ENCODE measurements around the gene NEMF. TPM values are rescaled to one million over a fixed set of nuclear protein-coding genes. Genes with fewer than 3 reads are reported as not detected.
A peak's percentile ranks its signal among the peaks of the same experiment; 100 is the strongest.
"Not testable (repeated sequence)": the region's sequence is repeated elsewhere in the genome, so short reads cannot be mapped to it uniquely, and the experiment has no call there.

NEMF gene
- total and polyA plus RNA-seq, 3 donors from 2014 or later, result 13.8 to 98.7 (median 81.3) TPM

DNA sequence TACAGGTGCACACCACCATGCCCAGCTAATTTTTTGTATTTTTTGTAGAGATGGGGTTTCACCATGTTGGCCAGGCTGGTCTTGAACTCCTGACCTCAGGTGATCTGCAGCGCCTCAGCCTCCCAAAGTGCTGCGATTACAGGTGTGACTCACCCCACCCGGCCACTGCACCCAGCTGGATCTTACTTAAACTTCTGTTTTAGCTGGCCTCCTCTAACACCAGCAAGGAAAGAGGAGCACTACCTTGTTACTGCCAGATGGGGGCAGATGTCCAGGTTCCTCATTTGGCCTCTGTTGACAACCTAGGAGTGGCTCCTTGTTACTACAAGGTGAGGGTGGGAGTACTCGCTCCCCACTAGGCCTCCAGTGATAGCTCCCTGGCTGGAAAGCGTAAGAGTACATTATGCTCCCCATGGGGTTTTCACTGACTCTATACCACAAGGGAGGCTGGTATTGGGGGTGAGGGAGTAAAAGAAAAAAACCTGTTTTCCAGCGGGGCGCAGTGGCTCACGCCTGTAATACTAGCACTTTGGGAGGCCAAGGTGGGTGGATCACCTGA lies 27.1 kb upstream of the NEMF start:
- no peak overlapping the region for H3K27ac ChIP-seq
- WGBS, 2 donors, result 65 to 73% methylated on average over 8 of the region's 8 CpGs
- intact Hi-C loops (cut with DNase I; ENCODE audit: low total_unique reads), result no loop called here

DNA sequence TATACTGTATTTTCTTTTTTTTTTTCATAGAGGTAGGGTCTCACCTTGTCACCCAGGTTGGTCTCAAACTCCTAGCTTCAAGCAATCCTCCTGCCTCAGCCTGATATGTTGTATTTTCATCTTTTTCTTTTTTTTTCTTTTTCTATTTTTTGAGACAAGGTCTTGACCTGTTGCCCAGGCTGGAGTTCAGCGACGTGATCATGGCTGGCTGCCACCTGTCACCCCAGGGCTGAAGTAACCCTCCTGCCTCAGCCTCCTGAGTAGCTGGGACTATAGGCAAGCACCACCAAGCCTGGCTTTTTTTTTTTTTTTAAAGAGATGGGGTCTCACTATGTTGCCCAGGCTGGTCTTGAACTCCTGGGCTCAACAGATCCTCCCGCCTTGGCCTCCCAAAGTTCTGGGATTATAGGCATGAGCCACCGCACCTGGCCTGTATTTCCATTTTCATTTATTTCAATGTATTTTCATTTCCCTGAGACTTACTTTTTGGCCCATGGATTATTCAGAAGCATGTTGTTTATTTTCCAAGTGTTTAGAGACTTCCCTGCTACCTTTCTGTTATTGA lies 24.1 kb upstream of the NEMF start:
- Histone ChIP-seq H3K4me1 (no peaks in the 10 kb centered on the region), H3K27ac (no peak overlapping the region), H3K9me3 (no peaks in the 10 kb centered on the region), H3K27me3 (no peaks in the 10 kb centered on the region), H3K36me3 (ENCODE audit: low read depth, missing control alignments) (no peaks in the 10 kb centered on the region), H3K4me3 (no peak overlapping the region)
- DNase-seq, result no peak
- intact Hi-C loops (cut with DNase I; ENCODE audit: low total_unique reads), result no loop called here
- TF ChIP-seq POLR2A (IDR thresholded peaks at IDR 0.05), result no peak
- TF ChIP-seq, protein P1, sequence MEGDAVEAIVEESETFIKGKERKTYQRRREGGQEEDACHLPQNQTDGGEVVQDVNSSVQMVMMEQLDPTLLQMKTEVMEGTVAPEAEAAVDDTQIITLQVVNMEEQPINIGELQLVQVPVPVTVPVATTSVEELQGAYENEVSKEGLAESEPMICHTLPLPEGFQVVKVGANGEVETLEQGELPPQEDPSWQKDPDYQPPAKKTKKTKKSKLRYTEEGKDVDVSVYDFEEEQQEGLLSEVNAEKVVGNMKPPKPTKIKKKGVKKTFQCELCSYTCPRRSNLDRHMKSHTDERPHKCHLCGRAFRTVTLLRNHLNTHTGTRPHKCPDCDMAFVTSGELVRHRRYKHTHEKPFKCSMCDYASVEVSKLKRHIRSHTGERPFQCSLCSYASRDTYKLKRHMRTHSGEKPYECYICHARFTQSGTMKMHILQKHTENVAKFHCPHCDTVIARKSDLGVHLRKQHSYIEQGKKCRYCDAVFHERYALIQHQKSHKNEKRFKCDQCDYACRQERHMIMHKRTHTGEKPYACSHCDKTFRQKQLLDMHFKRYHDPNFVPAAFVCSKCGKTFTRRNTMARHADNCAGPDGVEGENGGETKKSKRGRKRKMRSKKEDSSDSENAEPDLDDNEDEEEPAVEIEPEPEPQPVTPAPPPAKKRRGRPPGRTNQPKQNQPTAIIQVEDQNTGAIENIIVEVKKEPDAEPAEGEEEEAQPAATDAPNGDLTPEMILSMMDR (IDR thresholded peaks at IDR 0.05), result no peak
- 58% methylated on average over 4 of the region's 4 CpGs for WGBS, 2 donors

More for the DNA sequence above, 27.1 kb upstream of the NEMF start:
- TF ChIP-seq POLR2A (IDR thresholded peaks at IDR 0.05), result no peak
- TF ChIP-seq, protein P1 (IDR thresholded peaks at IDR 0.05), result peak; percentile 30 to 62 (median 55)
- no peaks in the 10 kb centered on the region for H3K27me3 ChIP-seq
- H3K9me3 ChIP-seq, result no peaks in the 10 kb centered on the region
- no peak overlapping the region for H3K4me3 ChIP-seq
- H3K36me3 ChIP-seq (ENCODE audit: low read depth, missing control alignments), result no peaks in the 10 kb centered on the region
- DNase-seq, result peak; percentile 54
- H3K4me1 ChIP-seq, result peaks cover 6% of the 10 kb centered on the region

DNA sequence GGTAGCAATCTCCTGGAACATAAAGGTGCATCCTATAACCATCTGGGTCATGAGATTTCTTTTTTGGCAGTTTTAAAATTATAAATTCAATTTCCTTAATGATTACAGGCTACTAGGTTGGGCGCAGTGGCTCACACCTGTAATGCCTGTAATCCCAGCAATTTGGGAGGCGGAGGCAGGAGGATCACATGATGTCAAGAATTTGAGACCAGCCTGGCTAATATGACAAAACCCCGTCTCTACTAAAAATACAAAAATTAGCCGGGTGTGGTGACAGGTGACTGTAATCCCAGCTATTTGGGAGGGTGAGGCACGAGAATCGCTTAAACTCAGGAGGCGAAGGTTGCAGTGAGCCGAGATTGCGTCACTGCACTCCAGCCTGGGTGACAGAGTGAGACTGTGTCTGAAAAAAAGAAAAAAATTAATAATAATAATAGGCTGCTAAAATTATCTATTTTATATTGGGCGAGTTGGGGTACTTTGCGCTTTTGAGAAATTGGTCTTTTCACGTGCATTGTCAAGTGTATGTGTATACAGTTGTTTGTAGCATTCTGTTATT lies 23.1 kb upstream of the NEMF start:
- 89 to 91% methylated on average over 12 of the region's 12 CpGs for WGBS, 2 donors
- TF ChIP-seq, protein P1 (IDR thresholded peaks at IDR 0.05), result no peak
- TF ChIP-seq POLR2A (IDR thresholded peaks at IDR 0.05), result no peak
- Histone ChIP-seq H3K9me3 (no peaks in the 10 kb centered on the region), H3K27me3 (no peaks in the 10 kb centered on the region), H3K27ac (no peak overlapping the region), H3K36me3 (ENCODE audit: low read depth, missing control alignments) (no peaks in the 10 kb centered on the region), H3K4me3 (no peak overlapping the region), H3K4me1 (no peaks in the 10 kb centered on the region)
- intact Hi-C loops (cut with DNase I; ENCODE audit: low total_unique reads), result no loop called here
- DNase-seq, result no peak

DNA sequence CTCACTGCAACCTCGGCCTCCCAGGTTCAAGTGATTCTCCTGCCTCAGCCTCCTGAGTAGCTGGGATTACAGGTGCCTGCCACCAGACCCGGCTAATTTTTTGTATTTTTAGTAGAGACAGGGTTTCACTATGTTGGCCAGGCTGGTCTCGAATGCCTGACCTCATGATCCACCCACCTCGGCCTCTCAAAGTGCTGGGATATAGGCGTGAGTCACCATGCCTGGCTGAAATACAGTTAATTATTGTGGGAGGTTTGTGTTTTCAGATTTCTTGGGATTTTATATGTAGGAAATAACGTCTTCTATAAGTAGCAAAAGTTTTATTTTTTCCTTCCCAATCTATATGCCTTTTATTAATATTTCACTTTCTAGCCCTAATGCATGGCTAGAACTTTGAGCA lies 21.0 kb upstream of the NEMF start:
- intact Hi-C loops (cut with DNase I; ENCODE audit: low total_unique reads); H3K9me3 ChIP-seq; H3K27me3 ChIP-seq; H3K36me3 ChIP-seq (ENCODE audit: low read depth, missing control alignments); H3K4me3 ChIP-seq; H3K27ac ChIP-seq; H3K4me1 ChIP-seq; DNase-seq: not testable (repeated sequence)
- WGBS, 2 donors, result 82 to 83% methylated on average over 6 of the region's 6 CpGs

DNA sequence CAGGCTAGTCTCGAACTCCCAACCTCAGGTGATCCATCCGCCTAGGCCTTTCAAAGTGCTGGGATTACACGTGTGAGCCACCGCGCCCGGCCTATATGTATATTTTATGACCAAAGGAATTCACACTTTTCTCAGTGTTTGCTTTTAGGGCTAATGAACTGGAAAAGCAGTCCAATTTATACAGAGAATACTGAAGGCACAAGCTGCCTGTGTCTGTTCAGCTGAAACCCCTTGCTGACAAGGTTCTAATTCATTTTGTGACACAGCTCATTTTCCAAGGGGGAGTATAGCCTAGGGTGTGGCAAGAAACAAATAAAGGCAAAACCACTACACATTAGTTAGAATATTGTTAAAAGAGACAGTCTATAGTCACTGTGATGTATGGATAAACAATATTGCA lies 18.3 kb upstream of the NEMF start:
- Histone ChIP-seq H3K4me1 (peaks cover 9% of the 10 kb centered on the region), H3K27me3 (no peaks in the 10 kb centered on the region), H3K27ac (no peak overlapping the region), H3K36me3 (ENCODE audit: low read depth, missing control alignments) (no peaks in the 10 kb centered on the region), H3K9me3 (no peaks in the 10 kb centered on the region), H3K4me3 (no peak overlapping the region)
- WGBS, 2 donors, result 92 to 93% methylated on average over 6 of the region's 6 CpGs
- intact Hi-C loops (cut with DNase I; ENCODE audit: low total_unique reads), result no loop called here
- DNase-seq, result no peak
- TF ChIP-seq POLR2A (IDR thresholded peaks at IDR 0.05), result no peak
- TF ChIP-seq, protein P1 (IDR thresholded peaks at IDR 0.05), result no peak

Measured in testis (tissue), 3 donors.